ENCODE measurements around the gene ASIC3. TPM values are rescaled to one million over a fixed set of nuclear protein-coding genes. Genes with fewer than 3 reads are reported as not detected.

Gene ASIC3
- total and polyA plus RNA-seq, 2 of the 8 experiments (the other 6 are each of a cell fraction or from before 2014, with no cell fraction given), result 1.6 to 1.9 TPM

DNA sequence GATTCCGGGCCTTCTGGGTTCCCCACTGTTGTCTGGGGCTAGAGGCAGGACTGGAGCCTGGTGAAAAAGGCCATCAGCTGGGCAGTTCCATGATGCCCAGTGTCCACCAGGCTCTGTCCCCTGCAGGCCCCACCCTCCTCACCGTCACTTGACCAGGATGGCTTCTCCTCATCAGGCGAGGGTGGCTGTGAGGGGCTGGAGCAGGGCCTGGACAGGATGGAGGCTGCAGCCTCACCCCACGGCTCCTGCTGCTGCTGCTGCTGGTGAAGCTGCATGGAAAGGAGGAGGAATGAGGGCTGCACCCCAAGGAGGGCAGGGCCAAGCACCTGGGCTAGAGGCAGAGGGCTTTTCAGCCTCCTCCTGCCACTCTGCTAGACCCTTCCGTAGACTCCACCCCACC is 32.4 kb upstream of the ASIC3 start:
- Histone ChIP-seq H4K8ac (ENCODE audit: extremely low read depth, insufficient read depth, low read length) (no peak overlapping the region; the same call in 1 of the 2 replicates), H2BK5ac (ENCODE audit: low read depth, low read length) (no peak overlapping the region), H4K5ac (ENCODE audit: insufficient read length, low read depth, low read length) (no peak overlapping the region), H2AFZ (ENCODE audit: low read length) (no peak overlapping the region), H3K4me3 (ENCODE audit: extremely low read depth in 1 of 4, insufficient read depth in 2 of 4, low read depth in 3 of 4, low read length in 4 of 4) (no peak overlapping the region), H3K27me3 (replicated peaks in 1 of 4; ENCODE audit: control insufficient read depth in 3 of 4, extremely low read depth in 1 of 4, insufficient read depth in 3 of 4, low read length in 3 of 4) (peaks cover 8 to 45% (median 38%) of the 10 kb centered on the region in 4 experiments), H3K4me1 (replicated peaks in 1 of 4; ENCODE audit: control insufficient read depth in 3 of 4, insufficient read depth in 4 of 4, low read length in 3 of 4) (peaks cover 0 to 30% (median 18%) of the 10 kb centered on the region in 4 experiments; a peak in 6 of 7 replicates), H4K20me1 (replicated peaks in 1 of 2; ENCODE audit: control insufficient read depth in 1 of 2, insufficient read depth in 2 of 2, low read length in 2 of 2) (no peaks in the 10 kb centered on the region), H2BK120ac (replicated peaks; ENCODE audit: low read depth, low read length) (no peak overlapping the region), H3K23me2 (ENCODE audit: low read depth, low read length) (peaks cover 7% of the 10 kb centered on the region; the same call in 1 of the 2 replicates), H3K9me3 (ENCODE audit: insufficient read depth in 2 of 2, low read depth in 1 of 2, low read length in 1 of 2) (no peaks in the 10 kb centered on the region), H3K36me3 (ENCODE audit: control insufficient read depth in 2 of 4, insufficient read depth in 4 of 4, low read length in 3 of 4) (no peaks in the 10 kb centered on the region), H2AK5ac (ENCODE audit: low read depth, low read length) (no peak overlapping the region), H3K56ac (replicated peaks; ENCODE audit: insufficient read length, low read depth, low read length) (no peak overlapping the region), H3K79me1 (ENCODE audit: low read depth, low read length) (no peaks in the 10 kb centered on the region; the same call in 1 of the 2 replicates), H3K9ac (replicated peaks in 1 of 4; ENCODE audit: extremely low read depth in 1 of 4, low read depth in 3 of 4, low read length in 3 of 4) (no peak overlapping the region), H2BK15ac (ENCODE audit: low read length) (0 out of 2 replicates have a peak overlapping the region, but pooled peaks have one; percentile 61), H2BK12ac (ENCODE audit: low read depth, low read length) (no peak overlapping the region), H2BK20ac (ENCODE audit: low read length) (no peak overlapping the region), H4K91ac (replicated peaks; ENCODE audit: insufficient read length, low read length) (no peak overlapping the region), H3K4ac (replicated peaks; ENCODE audit: insufficient read length, low read depth, low read length) (no peak overlapping the region), H3K18ac (ENCODE audit: extremely low read depth, low read length) (no peak overlapping the region), H3K4me2 (ENCODE audit: insufficient read depth in 1 of 2, low read depth in 2 of 2, low read length in 2 of 2) (no peak overlapping the region), H3K23ac (ENCODE audit: insufficient read length) (no peak overlapping the region), H3K27ac (ENCODE audit: low read depth, low read length) (no peak overlapping the region), H3K79me2 (ENCODE audit: control insufficient read depth in 1 of 2, insufficient read depth in 2 of 2, low read length in 2 of 2) (no peaks in the 10 kb centered on the region), H3K14ac (ENCODE audit: insufficient read length) (no peak overlapping the region)
- WGBS, 2 experiments (ENCODE audit: extremely low coverage in 1 of 2, insufficient coverage in 1 of 2, insufficient read length in 1 of 2, insufficient replicate concordance in 2 of 2, low coverage in 1 of 2, low lambda C conversion rate in 2 of 2, missing lambda C conversion rate in 1 of 2), result 89% methylated on average over 5 of the region's 5 CpGs; no CpG with 5 or more reads in 1 of the 2 experiments
- ChIA-PET POLR2A (ENCODE audit: partially characterized antibody) (no interaction called here), CTCF (ENCODE audit: partially characterized antibody) (interaction anchor here (1.3 to 6.6 kb wide), 7 partner anchors 10 to 102 kb away, joined by 3 to 79 read pairs (median 23); partner anchors contain the start of genes FASTK and NOS3)
- DNase-seq (ENCODE audit: low read depth in 1 of 2, low spot score in 2 of 2) (no peak), FAIRE-seq (no peak)
- TF ChIP-seq CHD2 (IDR thresholded peaks at IDR 0.05; ENCODE audit: low read length) (no peak), FOSL1 (IDR thresholded peaks at IDR 0.05; ENCODE audit: insufficient read depth, low read depth, low read length) (no peak), CBX5 (IDR thresholded peaks at IDR 0.05; ENCODE audit: low read depth, low read length) (no peak), EZH2 (IDR thresholded peaks at IDR 0.05; ENCODE audit: low read depth, low read length, severe bottlenecking) (no peak), POU5F1 (IDR thresholded peaks at IDR 0.05; ENCODE audit: low read depth, low read length) (no peak), HDAC2 (IDR thresholded peaks at IDR 0.05; ENCODE audit: borderline replicate concordance in 1 of 2, low read depth in 2 of 2, low read length in 2 of 2) (no peak), CTBP2 (IDR thresholded peaks at IDR 0.05; ENCODE audit: borderline replicate concordance, insufficient read depth, insufficient read length, low read length) (no peak), RBBP5 (IDR thresholded peaks at IDR 0.05; ENCODE audit: borderline replicate concordance, low read depth, low read length) (no peak), YY1 (IDR thresholded peaks at IDR 0.05; ENCODE audit: low read depth, low read length) (no peak), CEBPB (IDR thresholded peaks at IDR 0.05; ENCODE audit: low read depth, low read length) (no peak), TAF7 (optimal IDR thresholded peaks at IDR 0.05; ENCODE audit: borderline replicate concordance, low read depth, low read length) (no peak), ASH2L (IDR thresholded peaks at IDR 0.05; ENCODE audit: low read length) (no peak), KDM5A (IDR thresholded peaks at IDR 0.05; ENCODE audit: low read length) (no peak), RAD21 (IDR thresholded peaks at IDR 0.05 in 1 of 2, conservative IDR thresholded peaks at IDR 0.05 in 1 of 2; ENCODE audit: low read depth in 2 of 2, low read length in 2 of 2) (no peak)
